Measurements from ENCODE around the gene RIN3.
"Not testable (repeated sequence)": the region's sequence is repeated elsewhere in the genome, so short reads cannot be mapped to it uniquely, and the experiment has no call there.

The RIN3 gene

DNA sequence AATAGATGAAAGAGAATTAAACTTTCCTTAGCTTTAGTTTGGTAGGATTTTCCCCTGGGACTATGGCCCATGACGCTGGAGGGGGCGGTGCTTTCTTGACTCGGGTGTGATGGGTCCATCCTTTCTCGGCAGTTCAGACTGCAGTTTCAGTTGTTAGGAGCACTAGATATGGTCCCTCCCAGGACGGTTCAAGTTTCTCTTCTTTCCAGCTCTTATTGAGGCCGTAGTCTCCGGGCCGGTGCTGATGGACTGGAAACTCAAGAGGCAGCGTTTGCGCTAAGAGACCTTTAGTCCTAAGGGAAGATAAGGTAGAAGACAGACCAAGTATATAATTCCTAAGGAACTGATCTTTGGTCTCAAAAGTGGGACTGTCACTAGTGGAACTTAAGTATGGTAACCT lies 111.2 kb downstream of the RIN3 start:
- DNase-seq (ENCODE audit: low spot score): no peak

DNA sequence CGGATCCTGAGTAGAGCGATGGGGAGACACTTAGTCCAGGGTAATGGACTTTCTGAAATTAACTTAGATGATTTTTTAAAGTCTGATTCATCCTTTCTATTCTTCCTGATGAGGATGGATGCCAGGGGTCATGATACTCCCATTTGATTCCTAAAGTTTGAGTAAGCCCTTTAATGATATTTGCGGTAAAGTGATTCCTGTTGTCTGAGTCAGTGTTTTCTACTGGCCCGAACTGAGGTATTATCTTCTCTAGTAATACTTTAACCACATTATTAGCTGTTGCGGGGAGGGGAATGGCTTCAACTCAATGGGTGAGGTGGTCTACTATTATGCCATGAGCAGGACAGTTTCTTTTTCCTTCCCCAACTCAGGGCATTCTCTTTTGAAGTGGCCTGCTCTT lies 111.6 kb downstream of the RIN3 start:
- peak; percentile 83 for DNase-seq (ENCODE audit: low spot score)

DNA sequence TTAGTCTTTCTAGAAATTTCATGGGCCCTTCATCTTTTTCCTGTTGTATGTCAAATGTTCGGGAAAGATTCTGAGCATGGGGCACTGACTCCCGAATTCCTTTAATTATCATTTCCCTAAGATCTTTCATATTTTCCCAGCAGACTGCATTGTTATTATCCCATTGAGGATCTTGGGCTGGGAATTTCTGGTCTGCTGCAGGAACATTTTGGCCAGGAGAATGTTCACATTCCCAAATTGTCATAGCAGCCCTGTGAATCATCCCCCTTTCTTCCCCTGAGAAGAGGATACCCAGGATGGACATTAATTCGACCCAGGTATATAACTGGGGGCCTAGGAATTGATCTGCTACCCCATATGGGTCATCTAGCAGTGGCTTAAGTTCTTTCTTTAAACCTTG lies 112.5 kb downstream of the RIN3 start:
- no peak for DNase-seq (ENCODE audit: low spot score)

DNA sequence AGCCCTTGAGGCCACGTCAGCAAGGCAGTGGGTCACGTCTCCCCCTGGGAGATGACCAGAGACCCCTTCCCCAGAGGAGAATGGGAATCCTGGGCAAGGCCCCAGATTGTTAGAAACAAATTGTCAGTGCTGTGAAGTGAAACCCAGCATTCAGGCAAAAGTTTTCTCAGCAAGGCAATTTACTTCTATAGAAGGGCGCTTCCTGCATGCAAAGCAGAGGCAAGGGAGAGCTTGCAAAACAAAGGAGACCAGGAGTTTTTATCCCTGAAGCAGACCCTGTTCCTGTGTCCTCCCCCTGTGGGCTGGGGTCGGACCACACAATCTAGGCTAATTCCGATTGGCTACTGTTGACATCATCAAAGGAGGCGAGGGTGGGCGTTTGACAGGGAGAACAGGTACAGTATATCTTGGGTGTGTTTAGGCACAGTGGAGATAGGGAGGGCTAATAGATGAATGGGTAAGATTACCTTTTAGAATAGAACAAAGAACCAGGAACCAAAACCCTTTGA lies 114.2 kb downstream of the RIN3 start:
- DNase-seq (ENCODE audit: low spot score): no peak

- no peak for DNase-seq (ENCODE audit: low spot score)
Measured at GRCh38 chr14:92628636-92629035, 115.1 kb downstream of the RIN3 start.

DNA sequence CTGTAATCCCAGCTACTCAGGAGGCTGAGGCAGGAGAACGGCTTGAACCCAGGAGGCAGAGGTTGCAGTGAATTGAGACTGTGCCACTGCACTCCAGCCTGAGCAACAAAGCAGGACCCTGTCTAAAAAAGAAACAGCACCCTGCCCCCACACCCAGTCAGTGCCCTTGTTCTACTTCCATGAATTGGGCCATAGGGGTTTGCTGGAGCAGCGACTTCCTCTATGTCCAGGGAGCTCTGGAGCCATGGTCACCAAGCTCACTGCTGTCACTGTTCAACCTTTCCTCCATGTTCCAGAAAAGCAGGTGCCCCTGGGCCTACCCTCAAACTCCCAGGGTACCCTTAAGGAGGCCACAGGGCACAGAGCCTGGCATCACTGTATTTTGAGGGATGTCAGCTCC lies 116.8 kb downstream of the RIN3 start:
- no peak for DNase-seq (ENCODE audit: low spot score)

GRCh38 chr14:92631098-92631497 lies 117.5 kb downstream of the RIN3 start:
- DNase-seq (ENCODE audit: low spot score): no peak

GRCh38 chr14:92632546-92633273 lies 119.1 kb downstream of the RIN3 start:
- no peak for DNase-seq (ENCODE audit: low spot score)

DNA sequence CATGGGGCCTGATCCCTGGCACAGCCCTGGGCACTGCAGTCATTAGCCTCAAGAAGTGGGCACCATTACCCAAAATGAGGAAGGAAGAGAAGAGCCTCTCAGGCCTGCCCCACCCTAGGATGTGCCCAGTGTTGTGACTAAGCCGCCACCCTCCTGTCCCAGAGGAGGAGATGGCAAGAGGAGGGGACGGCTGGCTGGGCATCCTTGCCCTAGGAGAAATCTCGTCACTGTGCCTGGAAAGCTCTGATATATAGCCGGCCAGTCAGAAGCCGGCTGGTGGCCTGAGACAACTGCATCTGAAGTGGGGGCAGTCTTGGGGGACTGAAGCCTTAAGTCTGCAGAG lies 119.7 kb downstream of the RIN3 start:
- no peak for DNase-seq (ENCODE audit: low spot score)

GRCh38 chr14:92633724-92634123 lies 120.1 kb downstream of the RIN3 start:
- DNase-seq (ENCODE audit: low spot score): no peak

DNA sequence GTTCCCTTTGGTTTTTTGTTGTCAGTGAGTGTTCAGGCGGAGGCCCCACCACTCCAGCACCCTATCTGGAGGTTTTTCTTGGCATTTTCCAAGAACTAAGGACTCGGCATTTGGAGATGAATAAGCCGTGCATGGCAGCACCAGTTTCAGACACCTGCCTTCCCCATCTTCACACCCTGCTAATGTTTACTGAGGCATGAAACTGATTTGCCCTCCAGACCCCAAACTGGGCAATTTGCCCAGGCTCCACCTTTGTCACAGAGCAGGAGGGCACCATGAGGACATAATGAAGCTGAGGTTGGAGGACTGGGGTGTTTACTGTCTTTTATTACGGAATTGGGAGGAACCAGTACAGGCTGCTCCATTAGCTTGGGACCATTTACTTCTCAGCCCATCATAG lies 121.5 kb downstream of the RIN3 start:
- DNase-seq (ENCODE audit: low spot score): no peak

- DNase-seq (ENCODE audit: low spot score): no peak
Measured at GRCh38 chr14:92635896-92636295, 122.3 kb downstream of the RIN3 start.

- DNase-seq (ENCODE audit: low spot score): no peak
Measured at GRCh38 chr14:92637228-92637627, 123.6 kb downstream of the RIN3 start.

DNA sequence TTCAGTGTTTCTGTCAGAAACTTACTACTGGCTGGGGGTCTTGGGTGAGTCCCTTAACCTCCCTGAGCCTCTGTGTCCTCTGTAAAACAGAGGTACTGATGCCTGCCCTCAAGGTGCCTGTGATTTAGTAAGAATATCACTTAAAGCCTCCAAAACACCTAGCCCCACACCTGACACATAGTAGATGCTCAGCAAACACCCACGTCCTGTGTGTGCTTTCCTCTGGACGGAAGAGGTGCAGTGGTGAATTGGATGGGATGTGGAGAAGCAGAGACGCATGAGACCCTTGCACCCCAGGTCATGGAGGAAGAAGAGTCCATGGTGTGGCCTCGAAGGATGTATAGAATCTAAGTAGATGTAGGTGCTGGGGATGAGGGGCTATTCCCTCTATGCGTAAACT lies 124.3 kb downstream of the RIN3 start:
- DNase-seq (ENCODE audit: low spot score): no peak

DNA sequence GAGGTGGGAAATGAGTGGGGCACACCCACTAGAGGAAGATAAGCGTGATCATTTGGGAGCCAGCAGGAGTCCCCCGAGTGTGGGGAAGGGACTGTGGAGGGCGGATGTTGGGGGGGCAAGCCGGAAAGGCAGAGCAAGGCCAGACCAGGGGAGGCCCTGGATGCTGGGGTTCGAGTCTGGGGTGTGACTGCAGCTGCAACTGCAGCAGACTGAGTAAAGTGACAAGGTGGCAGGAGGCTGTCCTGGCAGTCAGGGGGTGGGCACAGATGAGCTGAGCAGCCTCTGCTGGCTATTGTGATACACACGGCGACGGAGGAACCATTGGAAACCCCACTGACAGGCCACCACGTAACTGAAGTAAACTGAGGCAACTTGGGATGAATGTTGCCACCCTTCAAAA lies 124.7 kb downstream of the RIN3 start:
- DNase-seq (ENCODE audit: low spot score): no peak

GRCh38 chr14:92638904-92639303 lies 125.3 kb downstream of the RIN3 start:
- no peak for DNase-seq (ENCODE audit: low spot score)

DNA sequence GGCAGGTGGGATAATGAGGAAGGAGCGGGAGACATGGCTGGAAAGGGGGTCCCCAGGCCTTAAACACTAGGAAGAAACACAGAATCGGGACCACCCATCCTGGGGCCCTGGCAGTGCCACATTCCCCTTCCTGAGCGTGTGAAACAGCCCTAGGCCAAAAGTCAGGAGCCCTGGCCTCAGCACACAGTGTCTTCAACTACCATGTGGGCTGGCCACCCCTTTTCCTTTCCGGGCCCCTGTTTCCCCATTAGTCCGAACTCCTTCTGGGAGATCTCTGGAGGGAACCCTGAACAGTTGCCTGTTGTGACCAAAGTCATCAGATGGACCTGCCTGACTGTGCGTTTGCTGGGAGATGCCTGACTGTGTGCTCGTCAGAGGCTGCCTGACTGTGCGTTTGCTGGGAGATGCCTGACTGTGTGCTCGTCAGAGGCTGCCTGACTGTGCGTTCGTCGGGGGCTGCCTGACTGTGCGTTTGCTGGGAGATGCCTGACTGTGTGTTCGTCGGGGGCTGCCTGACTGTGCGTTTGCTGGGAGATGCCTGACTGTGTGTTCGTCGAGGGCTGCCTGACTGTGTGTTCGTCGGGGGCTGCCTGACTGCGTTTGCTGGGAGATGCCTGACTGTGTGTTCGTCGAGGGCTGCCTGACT lies 126.0 kb downstream of the RIN3 start:
- DNase-seq (ENCODE audit: low spot score): not testable (repeated sequence)

GRCh38 chr14:92641306-92641705 lies 127.7 kb downstream of the RIN3 start:
- no peak for DNase-seq (ENCODE audit: low spot score)

GRCh38 chr14:92644171-92644969 lies 130.8 kb downstream of the RIN3 start:
- peak; percentile 83 for DNase-seq (ENCODE audit: low spot score)

DNA sequence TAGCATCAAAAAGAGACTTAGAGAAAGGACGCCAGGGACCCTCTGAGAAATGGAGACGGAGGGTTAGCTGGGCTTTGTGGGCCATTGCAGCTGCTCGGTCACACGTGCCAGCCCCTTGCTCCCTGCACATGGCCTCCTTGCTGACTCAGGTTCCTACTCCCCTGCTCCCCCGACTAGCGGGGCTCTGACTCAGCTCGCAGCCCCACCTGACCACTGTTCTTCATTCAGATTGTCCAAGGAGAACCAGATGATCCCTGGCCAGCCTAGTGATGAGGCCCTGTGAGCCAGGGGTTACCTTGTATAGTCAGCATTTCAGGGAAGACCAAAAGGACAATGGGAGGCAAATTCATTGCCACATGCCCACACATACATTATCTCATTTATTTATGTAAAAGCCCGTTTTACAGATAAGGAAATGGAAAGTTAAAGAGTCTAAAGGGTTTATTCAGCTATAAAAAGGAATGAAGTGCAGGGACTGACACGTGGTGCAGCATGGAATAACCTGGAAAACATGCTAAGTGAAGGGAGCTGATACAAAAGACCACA lies 131.5 kb downstream of the RIN3 start:
- no peak for DNase-seq (ENCODE audit: low spot score)

DNA sequence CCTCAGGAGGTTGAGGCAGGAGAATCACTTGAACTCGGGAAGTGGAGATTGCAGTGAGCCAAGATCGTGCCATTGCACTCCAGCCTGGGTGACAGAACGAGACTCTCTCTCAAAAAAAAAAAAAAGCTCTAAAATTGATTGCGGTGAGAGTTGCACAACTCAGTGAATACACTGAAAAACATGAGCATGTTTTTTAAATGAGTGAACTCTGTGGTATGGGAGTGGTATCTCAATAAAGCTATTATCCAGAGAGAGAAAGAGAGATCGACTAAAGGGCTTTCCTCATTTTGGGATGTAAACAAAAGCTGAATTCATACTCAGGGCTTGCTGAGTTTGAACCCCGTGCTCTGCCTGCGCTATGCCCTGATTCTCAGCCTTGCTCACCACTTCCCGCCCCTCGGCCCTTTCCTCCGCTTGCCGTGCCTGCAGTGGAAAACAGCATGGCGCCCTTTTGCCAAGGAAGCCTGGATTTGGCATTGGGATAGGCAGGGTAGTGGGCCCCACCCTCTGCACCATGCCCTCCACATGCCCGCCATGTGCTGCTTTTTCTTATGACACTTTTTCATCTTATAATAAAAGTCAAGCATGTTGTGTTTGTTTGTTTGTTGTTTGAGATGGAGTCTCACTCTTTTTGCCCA lies 132.4 kb downstream of the RIN3 start:
- DNase-seq (ENCODE audit: low spot score): peak; percentile 48
